Measurements from ENCODE around the gene TNRC6A.

GRCh38 chr16:24838554-24839266 lies 109.3 kb downstream of the TNRC6A start:
- TF ChIP-seq CTCF (IDR thresholded peaks at IDR 0.05 in 2 of 3, conservative IDR thresholded peaks at IDR 0.05 in 1 of 3; ENCODE audit: control insufficient read depth in 2 of 3, extremely low read depth in 1 of 3, insufficient read depth in 1 of 3, low read depth in 3 of 3, low read length in 3 of 3) (no peak), HDAC6 (IDR thresholded peaks at IDR 0.05; ENCODE audit: unreplicated experiment) (no peak), USF2 (IDR thresholded peaks at IDR 0.05; ENCODE audit: borderline replicate concordance, low read depth, low read length) (no peak), REST (IDR thresholded peaks at IDR 0.05; ENCODE audit: low read depth, low read length) (no peak), RB1 (IDR thresholded peaks at IDR 0.05; ENCODE audit: borderline replicate concordance) (no peak), NR2F1 (conservative IDR thresholded peaks at IDR 0.05) (no peak), SMC3 (IDR thresholded peaks at IDR 0.05; ENCODE audit: borderline replicate concordance, low read length) (no peak), EGR1 (IDR thresholded peaks at IDR 0.05; ENCODE audit: borderline replicate concordance in 1 of 2, low read depth in 2 of 2, low read length in 2 of 2) (no peak), RFX5 (IDR thresholded peaks at IDR 0.05; ENCODE audit: low read depth, low read length) (no peak), RAD51 (IDR thresholded peaks at IDR 0.05) (no peak), ATF3 (IDR thresholded peaks at IDR 0.05; ENCODE audit: borderline replicate concordance, extremely low read depth, low read depth, low read length) (no peak), EP300 (IDR thresholded peaks at IDR 0.05; ENCODE audit: borderline replicate concordance in 1 of 2, control insufficient read depth in 1 of 2, low read depth in 2 of 2, low read length in 2 of 2) (no peak), CREB1 (IDR thresholded peaks at IDR 0.05; ENCODE audit: low read depth) (no peak)
